ENCODE measurements around the gene IRX4. TPM values are rescaled to one million over a fixed set of nuclear protein-coding genes. Genes with fewer than 3 reads are reported as not detected.

Gene IRX4
- polyA plus RNA-seq, 1 of the 3 experiments (the other 2 are of a cell fraction), result not detected

Other genes with a start within 250 kb of the IRX4 start
- gene MRPL36, start 83.1 kb downstream of the IRX4 start, polyA plus RNA-seq (2012; rRNA removed), result 75.5 and 78.4 TPM in 2 replicates
- gene NDUFS6, start 81.5 kb downstream of the IRX4 start, polyA plus RNA-seq (2012; rRNA removed), result 142 and 316 TPM in 2 replicates

All from SK-N-SH (cell line).